ENCODE data around the gene NUDT16L1. TPM values are rescaled to one million over a fixed set of nuclear protein-coding genes. Genes with fewer than 3 reads are reported as not detected.

NUDT16L1 gene
- total RNA-seq, 6 experiments from 2014 or later = 17.8 to 36.3 (median 23.0) TPM

DNA sequence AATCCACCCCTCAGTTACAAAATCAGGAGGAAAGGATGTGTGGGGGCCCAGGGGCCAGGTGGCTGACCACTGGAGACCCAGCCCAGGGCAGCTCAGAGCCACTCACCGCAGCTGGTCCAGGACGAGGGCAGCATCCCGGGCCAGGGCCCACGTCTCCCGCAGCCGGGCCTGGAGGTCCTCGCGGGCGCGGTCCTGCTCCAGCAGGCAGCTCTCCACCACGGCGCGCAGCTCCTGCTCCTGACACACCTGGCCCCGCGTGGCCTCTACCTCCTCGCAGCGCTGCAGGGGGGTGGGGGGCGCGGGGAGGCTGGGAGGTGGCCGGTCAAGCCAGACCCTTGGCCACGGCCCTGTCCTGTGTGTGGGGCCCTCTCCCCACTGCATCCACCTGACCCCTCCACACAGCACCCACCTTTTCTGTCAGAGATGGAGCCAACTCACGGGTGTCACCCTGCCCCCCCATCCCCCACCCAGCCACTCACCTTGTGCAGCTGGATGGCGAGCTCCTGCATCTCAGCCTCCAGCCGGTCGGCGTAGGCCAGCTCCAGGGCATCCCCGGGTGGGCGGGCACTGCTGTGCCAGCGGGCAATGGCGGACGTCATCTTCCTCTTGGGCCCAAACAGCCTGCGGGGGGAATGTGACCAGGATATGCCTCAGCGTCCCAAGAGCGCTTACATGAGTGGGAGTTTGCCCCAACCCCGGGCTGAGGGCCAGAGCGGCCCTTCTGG is 5.1 kb downstream of the NUDT16L1 start:
- no peak overlapping the region for H3K27ac ChIP-seq
- H3K27me3 ChIP-seq = no peaks in the 10 kb centered on the region
- ATAC-seq (no peak), DNase-seq (peak in 1 of 3 donors; percentile 52)
- intact Hi-C loops (cut with DNase I) = loop anchor here in 1 of 2 donors (5.0 kb wide), 1 partner anchor 249 kb away; no protein-coding TSS in a partner anchor
- H3K9me3 ChIP-seq = no peaks in the 10 kb centered on the region
- H3K4me1 ChIP-seq = peaks cover 0 to 22% (median 5%) of the 10 kb centered on the region in 4 donors
- no peak overlapping the region for H3K4me3 ChIP-seq
- peaks cover 0 to 31% (median 3%) of the 10 kb centered on the region in 4 donors for H3K36me3 ChIP-seq
- 80% methylated on average over 1 of the region's 36 CpGs for WGBS (ENCODE audit: insufficient coverage, low coverage, low lambda C conversion rate, missing lambda C conversion rate)
- TF ChIP-seq CTCF (IDR thresholded peaks at IDR 0.05) = no peak
- no peak for TF ChIP-seq POLR2A (IDR thresholded peaks at IDR 0.05)

GRCh38 chr16:4699046-4699556 is 5.7 kb downstream of the NUDT16L1 start:
- intact Hi-C loops (cut with DNase I) = loop anchor here in 1 of 2 donors (5.0 kb wide), 1 partner anchor 248 kb away; no protein-coding TSS in a partner anchor
- no peak for ATAC-seq
- Histone ChIP-seq H3K27me3 (no peaks in the 10 kb centered on the region), H3K9me3 (no peaks in the 10 kb centered on the region), H3K4me1 (peaks cover 0 to 22% (median 5%) of the 10 kb centered on the region in 4 donors), H3K27ac (no peak overlapping the region), H3K4me3 (no peak overlapping the region), H3K36me3 (peaks cover 0 to 31% (median 4%) of the 10 kb centered on the region in 4 donors)
- DNase-seq = peak in 1 of 3 donors; percentile 28
- WGBS (ENCODE audit: insufficient coverage, low coverage, low lambda C conversion rate, missing lambda C conversion rate) = 84% methylated on average over 11 of the region's 19 CpGs
- TF ChIP-seq POLR2A (IDR thresholded peaks at IDR 0.05) (no peak), CTCF (IDR thresholded peaks at IDR 0.05) (no peak)

DNA sequence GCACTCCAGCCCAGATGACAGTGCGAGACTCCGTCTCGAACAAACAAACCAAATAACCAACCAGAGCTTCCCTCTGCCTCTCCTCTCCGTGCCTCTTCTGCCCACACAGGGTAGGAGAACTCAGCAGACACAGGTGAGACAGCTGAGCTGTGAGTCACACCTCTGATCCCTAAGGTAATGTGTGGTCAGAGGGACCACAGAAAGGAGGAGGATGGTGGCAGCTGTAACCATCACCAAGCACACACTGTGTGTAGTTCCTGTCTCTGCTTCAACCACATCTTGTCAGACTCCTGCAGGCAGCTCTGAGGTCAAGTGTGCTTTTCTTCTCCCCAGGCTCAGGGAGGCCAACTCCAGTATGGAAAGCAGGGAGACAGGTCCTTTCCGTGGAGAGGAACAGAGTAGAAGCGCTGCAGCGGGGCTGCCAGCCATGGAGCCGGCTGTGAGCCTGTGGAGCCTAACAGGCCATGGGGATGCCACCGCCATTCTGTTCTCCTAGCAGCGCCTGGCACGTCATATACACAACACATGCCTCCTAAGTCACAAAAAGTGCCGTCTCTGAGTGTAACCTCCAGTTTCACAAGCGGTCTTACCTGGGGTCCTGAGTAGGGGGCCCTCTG is 7.1 kb downstream of the NUDT16L1 start:
- H3K27me3 ChIP-seq = no peaks in the 10 kb centered on the region
- H3K36me3 ChIP-seq = peaks cover 0 to 34% (median 7%) of the 10 kb centered on the region in 4 donors
- ATAC-seq = no peak
- peak in 1 of 3 donors; percentile 22 for DNase-seq
- H3K4me1 ChIP-seq = peaks cover 0 to 18% (median 5%) of the 10 kb centered on the region in 4 donors
- H3K9me3 ChIP-seq = no peaks in the 10 kb centered on the region
- WGBS (ENCODE audit: insufficient coverage, low coverage, low lambda C conversion rate, missing lambda C conversion rate) = 86% methylated on average over 10 of the region's 13 CpGs
- H3K27ac ChIP-seq = no peak overlapping the region
- H3K4me3 ChIP-seq = no peak overlapping the region
- intact Hi-C loops (cut with DNase I) = no loop called here
- no peak for TF ChIP-seq CTCF (IDR thresholded peaks at IDR 0.05)
- TF ChIP-seq POLR2A (IDR thresholded peaks at IDR 0.05) = no peak

DNA sequence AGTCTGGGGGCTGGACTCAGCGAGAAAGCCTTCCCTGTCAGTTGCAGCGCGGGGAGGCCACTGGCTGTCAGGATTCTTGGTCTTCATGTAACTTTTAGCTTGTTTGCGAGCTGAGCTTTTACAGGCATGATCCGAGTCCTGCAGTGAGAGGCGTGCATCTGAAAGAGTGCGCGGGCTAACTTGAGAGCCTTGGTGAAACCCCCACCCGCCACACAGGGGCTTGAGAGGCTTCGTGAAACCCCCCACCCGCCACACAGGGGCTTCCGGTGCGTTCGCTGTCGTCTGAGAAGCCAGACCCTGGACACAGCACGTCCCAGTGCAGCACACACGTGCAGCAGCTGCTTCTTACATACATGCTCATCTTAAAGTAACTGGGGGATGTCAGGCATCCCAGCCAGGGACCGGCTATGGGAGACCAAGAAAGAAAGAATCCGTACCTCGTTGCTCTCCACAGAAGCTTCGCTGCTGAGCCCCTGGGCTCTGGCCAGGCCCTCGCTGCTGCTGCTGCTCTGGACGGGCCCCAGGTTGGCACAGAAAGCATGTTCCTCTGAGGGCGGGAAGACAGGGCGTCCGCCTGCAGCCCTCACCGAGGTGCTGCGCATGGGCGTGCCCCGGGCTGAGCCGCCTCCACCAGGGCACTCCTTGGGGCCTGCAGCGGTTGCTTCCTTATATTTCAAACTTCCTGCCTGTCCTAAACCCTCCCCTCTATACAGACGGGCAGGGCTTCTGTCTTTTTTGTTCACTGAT is 7.8 kb downstream of the NUDT16L1 start:
- Histone ChIP-seq H3K36me3 (peaks cover 0 to 34% (median 7%) of the 10 kb centered on the region in 4 donors), H3K27ac (peak overlapping the region in 1 of 3 donors; percentile 18), H3K9me3 (no peaks in the 10 kb centered on the region), H3K27me3 (no peaks in the 10 kb centered on the region), H3K4me3 (no peak overlapping the region), H3K4me1 (peaks cover 0 to 18% (median 5%) of the 10 kb centered on the region in 4 donors)
- DNase-seq (peak in 2 of 3 donors; percentile 75 to 78), ATAC-seq (peak; percentile 17 to 70 (median 52))
- TF ChIP-seq CTCF (IDR thresholded peaks at IDR 0.05) (no peak), POLR2A (IDR thresholded peaks at IDR 0.05) (no peak)
- WGBS (ENCODE audit: insufficient coverage, low coverage, low lambda C conversion rate, missing lambda C conversion rate) = 45% methylated on average over 2 of the region's 33 CpGs
- intact Hi-C loops (cut with DNase I) = no loop called here
